Astrocyte (in vitro differentiated cells and primary cell): ENCODE data around the gene SFMBT2. TPM values are rescaled to one million over a fixed set of nuclear protein-coding genes. Genes with fewer than 3 reads are reported as not detected.

Experiments used
- DNase-seq: peaks from one replicate; pipeline ENCODE4 v3.0.0-alpha.2; 2010; ENCODE audit warnings: low read depth
- FAIRE-seq: peaks from 2 replicates; lab custom pipeline; 2011; peaks lifted over from hg19 to GRCh38; lab: Jason Lieb, UNC
- H2AFZ ChIP-seq: 2 replicates; pipeline ENCODE4 v1.6.0; 2012; ENCODE audit warnings: low read depth, low read length, inconsistent platforms
- H3K27ac ChIP-seq: 2 replicates; pipeline ENCODE4 v1.5.1; 2011; ENCODE audit warnings: low read depth, low read length, inconsistent platforms
- H3K27me3 ChIP-seq: 2 replicates; pipeline ENCODE4 v1.6.0; 2011; ENCODE audit warnings: low read length, inconsistent platforms; ENCODE audit not compliant: insufficient read depth
- H3K36me3 ChIP-seq: 2 replicates; pipeline ENCODE4 v1.5.1; 2011; ENCODE audit warnings: low read length, inconsistent platforms; ENCODE audit not compliant: insufficient read depth
- H3K4me1 ChIP-seq: 2 replicates; pipeline ENCODE4 v1.5.1; 2011; ENCODE audit warnings: low read length, inconsistent platforms; ENCODE audit not compliant: insufficient read depth
- H3K4me2 ChIP-seq: 2 replicates; pipeline ENCODE4 v1.6.0; 2012; ENCODE audit warnings: low read length, inconsistent platforms
- H3K4me3 ChIP-seq: 2 replicates; pipeline ENCODE4 v1.5.1; 2011; ENCODE audit warnings: low read depth, mild to moderate bottlenecking, low read length, inconsistent platforms; ENCODE audit not compliant: insufficient read depth
- H3K79me2 ChIP-seq: 2 replicates; pipeline ENCODE4 v1.6.0; 2012; ENCODE audit warnings: mild to moderate bottlenecking, low read length, inconsistent platforms; ENCODE audit not compliant: insufficient read depth
- H3K9ac ChIP-seq: 2 replicates; pipeline ENCODE4 v1.6.0; 2012; ENCODE audit warnings: mild to moderate bottlenecking, low read length, inconsistent platforms
- H3K9me3 ChIP-seq: 2 replicates; pipeline ENCODE4 v1.5.1; 2012; ENCODE audit warnings: low read depth, mild to moderate bottlenecking, low read length, inconsistent platforms; ENCODE audit not compliant: insufficient read depth
- H4K20me1 ChIP-seq: 2 replicates; pipeline ENCODE4 v1.6.0; 2012; ENCODE audit warnings: low read length, inconsistent platforms; ENCODE audit not compliant: insufficient read depth
- H3K27ac Mint-ChIP-seq: one replicate; pipeline ENCODE4 v1.8.0; 2021; ENCODE audit warnings: mild to moderate bottlenecking, mixed read lengths; ENCODE audit not compliant: unreplicated experiment
- H3K27me3 Mint-ChIP-seq: one replicate; pipeline ENCODE4 v1.8.0; 2021; ENCODE audit warnings: low read depth, mixed read lengths; ENCODE audit not compliant: unreplicated experiment
- H3K36me3 Mint-ChIP-seq: one replicate; pipeline ENCODE4 v1.8.0; 2021; ENCODE audit warnings: low read depth, mixed read lengths; ENCODE audit not compliant: unreplicated experiment
- H3K4me1 Mint-ChIP-seq: one replicate; pipeline ENCODE4 v1.8.0; 2021; ENCODE audit warnings: low read depth, mixed read lengths; ENCODE audit not compliant: unreplicated experiment
- H3K4me3 Mint-ChIP-seq: one replicate; pipeline ENCODE4 v1.8.0; 2021; ENCODE audit warnings: mild to moderate bottlenecking, moderate library complexity, mixed read lengths; ENCODE audit not compliant: unreplicated experiment
- H3K9me3 Mint-ChIP-seq: one replicate; pipeline ENCODE4 v1.8.0; 2021; ENCODE audit warnings: mild to moderate bottlenecking, mixed read lengths; ENCODE audit not compliant: unreplicated experiment
- CTCF ChIP-seq: IDR thresholded peaks from 2 replicates; pipeline ENCODE4 v1.5.1; 2011; ENCODE audit warnings: low read depth, mild to moderate bottlenecking, inconsistent platforms, low read length, moderate library complexity; ENCODE audit not compliant: insufficient read depth
- EZH2 ChIP-seq: IDR thresholded peaks from 2 replicates; pipeline ENCODE4 v1.6.1; 2012; ENCODE audit warnings: mild to moderate bottlenecking, low read length, inconsistent platforms; ENCODE audit not compliant: insufficient read depth
- total RNA-seq: library from RNA; stranded (reverse); gene quantifications from 2 replicates; pipeline ENCODE4 v1.2.1, GENCODE V29; 2021

SFMBT2 gene
- total RNA-seq, 1 donor from 2014 or later: 3.9 TPM

GRCh38 chr10:7401782-7402181 lies 9.1 kb downstream of the SFMBT2 start:
- FAIRE-seq: no peak
- peaks cover 3% of the 10 kb centered on the region for H3K27me3 Mint-ChIP-seq

GRCh38 chr10:7401156-7401555 lies 9.7 kb downstream of the SFMBT2 start:
- Histone ChIP-seq H3K9me3 (no peaks in the 10 kb centered on the region), H4K20me1 (peaks cover 9% of the 10 kb centered on the region), H3K9ac (no peak overlapping the region), H3K4me3 (no peak overlapping the region), H3K27me3 (no peaks in the 10 kb centered on the region), H3K4me2 (no peak overlapping the region), H2AFZ (no peak overlapping the region), H3K27ac (no peak overlapping the region), H3K4me1 (no peaks in the 10 kb centered on the region), H3K36me3 (no peaks in the 10 kb centered on the region), H3K79me2 (no peaks in the 10 kb centered on the region)
- FAIRE-seq: no peak
- H3K9me3 Mint-ChIP-seq: no peaks in the 10 kb centered on the region
- peaks cover 11% of the 10 kb centered on the region for H3K4me1 Mint-ChIP-seq
- H3K27ac Mint-ChIP-seq: no peak overlapping the region
- no peak for DNase-seq
- peaks cover 3% of the 10 kb centered on the region for H3K27me3 Mint-ChIP-seq
- H3K4me3 Mint-ChIP-seq: no peak overlapping the region
- peaks cover 6% of the 10 kb centered on the region for H3K36me3 Mint-ChIP-seq
- TF ChIP-seq CTCF (no peak), EZH2 (no peak)

More at GRCh38 chr10:7401782-7402181, 9.1 kb downstream of the SFMBT2 start:
- Histone ChIP-seq H3K4me1 (no peaks in the 10 kb centered on the region), H3K4me3 (no peak overlapping the region), H3K9ac (no peak overlapping the region), H2AFZ (no peak overlapping the region), H3K27ac (no peak overlapping the region), H3K9me3 (no peaks in the 10 kb centered on the region), H4K20me1 (peaks cover 9% of the 10 kb centered on the region), H3K79me2 (no peaks in the 10 kb centered on the region), H3K27me3 (no peaks in the 10 kb centered on the region), H3K36me3 (no peaks in the 10 kb centered on the region), H3K4me2 (no peak overlapping the region)
- peaks cover 16% of the 10 kb centered on the region for H3K4me1 Mint-ChIP-seq
- DNase-seq: no peak
- no peaks in the 10 kb centered on the region for H3K9me3 Mint-ChIP-seq
- no peak for TF ChIP-seq EZH2
- TF ChIP-seq CTCF: no peak
- no peak overlapping the region for H3K4me3 Mint-ChIP-seq
- H3K27ac Mint-ChIP-seq: no peak overlapping the region
- H3K36me3 Mint-ChIP-seq: peaks cover 6% of the 10 kb centered on the region

GRCh38 chr10:7400068-7400715 lies 10.6 kb downstream of the SFMBT2 start:
- TF ChIP-seq EZH2: no peak
- no peak for TF ChIP-seq CTCF
- H3K9me3 Mint-ChIP-seq: no peaks in the 10 kb centered on the region
- H3K4me3 Mint-ChIP-seq: no peak overlapping the region

More at GRCh38 chr10:7400068-7400715, 10.6 kb downstream of the SFMBT2 start:
- DNase-seq (no peak), FAIRE-seq (no peak)
- Histone ChIP-seq H3K79me2 (no peaks in the 10 kb centered on the region), H3K4me2 (no peak overlapping the region), H4K20me1 (peaks cover 6% of the 10 kb centered on the region), H3K27me3 (no peaks in the 10 kb centered on the region), H3K4me3 (no peak overlapping the region), H3K36me3 (no peaks in the 10 kb centered on the region), H3K9me3 (no peaks in the 10 kb centered on the region), H3K9ac (no peak overlapping the region), H3K4me1 (no peaks in the 10 kb centered on the region), H2AFZ (no peak overlapping the region), H3K27ac (no peak overlapping the region)
- Mint-ChIP-seq H3K27me3 (peaks cover 3% of the 10 kb centered on the region), H3K36me3 (peaks cover 6% of the 10 kb centered on the region), H3K27ac (no peak overlapping the region), H3K4me1 (peaks cover 8% of the 10 kb centered on the region)
